ENCODE results near the gene CLIC6. TPM values are rescaled to one million over a fixed set of nuclear protein-coding genes. Genes with fewer than 3 reads are reported as not detected.

Gene CLIC6
- total RNA-seq, 1 experiment from 2014 or later: 0.24 TPM

GRCh38 chr21:34648739-34649297 lies 20.0 kb upstream of the CLIC6 start:
- CTCF ChIA-PET: no interaction called here

GRCh38 chr21:34649400-34649799 lies 19.4 kb upstream of the CLIC6 start:
- CTCF ChIA-PET: no interaction called here
- H3K4me3 Mint-ChIP-seq (ENCODE audit: low read depth, unreplicated experiment): no peak overlapping the region
- H3K4me1 Mint-ChIP-seq (ENCODE audit: low read depth, unreplicated experiment): peaks cover 14% of the 10 kb centered on the region
- intact Hi-C loops (cut with micrococcal nuclease; ENCODE audit: unreplicated experiment): no loop called here
- DNase-seq: no peak
- H3K27ac Mint-ChIP-seq (ENCODE audit: unreplicated experiment): no peak overlapping the region
- no peaks in the 10 kb centered on the region for H3K36me3 Mint-ChIP-seq (ENCODE audit: insufficient read depth, unreplicated experiment)
- BruUV-seq (replicated peaks): no TSS peak
- peaks cover 13% of the 10 kb centered on the region for H3K27me3 Mint-ChIP-seq (ENCODE audit: unreplicated experiment)
- TF ChIP-seq, protein P1, sequence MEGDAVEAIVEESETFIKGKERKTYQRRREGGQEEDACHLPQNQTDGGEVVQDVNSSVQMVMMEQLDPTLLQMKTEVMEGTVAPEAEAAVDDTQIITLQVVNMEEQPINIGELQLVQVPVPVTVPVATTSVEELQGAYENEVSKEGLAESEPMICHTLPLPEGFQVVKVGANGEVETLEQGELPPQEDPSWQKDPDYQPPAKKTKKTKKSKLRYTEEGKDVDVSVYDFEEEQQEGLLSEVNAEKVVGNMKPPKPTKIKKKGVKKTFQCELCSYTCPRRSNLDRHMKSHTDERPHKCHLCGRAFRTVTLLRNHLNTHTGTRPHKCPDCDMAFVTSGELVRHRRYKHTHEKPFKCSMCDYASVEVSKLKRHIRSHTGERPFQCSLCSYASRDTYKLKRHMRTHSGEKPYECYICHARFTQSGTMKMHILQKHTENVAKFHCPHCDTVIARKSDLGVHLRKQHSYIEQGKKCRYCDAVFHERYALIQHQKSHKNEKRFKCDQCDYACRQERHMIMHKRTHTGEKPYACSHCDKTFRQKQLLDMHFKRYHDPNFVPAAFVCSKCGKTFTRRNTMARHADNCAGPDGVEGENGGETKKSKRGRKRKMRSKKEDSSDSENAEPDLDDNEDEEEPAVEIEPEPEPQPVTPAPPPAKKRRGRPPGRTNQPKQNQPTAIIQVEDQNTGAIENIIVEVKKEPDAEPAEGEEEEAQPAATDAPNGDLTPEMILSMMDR (IDR thresholded peaks at IDR 0.05; ENCODE audit: unreplicated experiment): no peak
- peaks cover 3% of the 10 kb centered on the region for H3K9me3 Mint-ChIP-seq (ENCODE audit: low read depth, unreplicated experiment)

More at GRCh38 chr21:34648739-34649297, 20.0 kb upstream of the CLIC6 start:
- no peak overlapping the region for H3K27ac Mint-ChIP-seq (ENCODE audit: unreplicated experiment)
- TF ChIP-seq, protein P1 (IDR thresholded peaks at IDR 0.05; ENCODE audit: unreplicated experiment): no peak
- peaks cover 14% of the 10 kb centered on the region for H3K4me1 Mint-ChIP-seq (ENCODE audit: low read depth, unreplicated experiment)
- H3K4me3 Mint-ChIP-seq (ENCODE audit: low read depth, unreplicated experiment): no peak overlapping the region
- peaks cover 10% of the 10 kb centered on the region for H3K27me3 Mint-ChIP-seq (ENCODE audit: unreplicated experiment)
- H3K9me3 Mint-ChIP-seq (ENCODE audit: low read depth, unreplicated experiment): peaks cover 2% of the 10 kb centered on the region
- H3K36me3 Mint-ChIP-seq (ENCODE audit: insufficient read depth, unreplicated experiment): no peaks in the 10 kb centered on the region
- BruUV-seq (replicated peaks): no TSS peak
- no peak for DNase-seq
- intact Hi-C loops (cut with micrococcal nuclease; ENCODE audit: unreplicated experiment): no loop called here

DNA sequence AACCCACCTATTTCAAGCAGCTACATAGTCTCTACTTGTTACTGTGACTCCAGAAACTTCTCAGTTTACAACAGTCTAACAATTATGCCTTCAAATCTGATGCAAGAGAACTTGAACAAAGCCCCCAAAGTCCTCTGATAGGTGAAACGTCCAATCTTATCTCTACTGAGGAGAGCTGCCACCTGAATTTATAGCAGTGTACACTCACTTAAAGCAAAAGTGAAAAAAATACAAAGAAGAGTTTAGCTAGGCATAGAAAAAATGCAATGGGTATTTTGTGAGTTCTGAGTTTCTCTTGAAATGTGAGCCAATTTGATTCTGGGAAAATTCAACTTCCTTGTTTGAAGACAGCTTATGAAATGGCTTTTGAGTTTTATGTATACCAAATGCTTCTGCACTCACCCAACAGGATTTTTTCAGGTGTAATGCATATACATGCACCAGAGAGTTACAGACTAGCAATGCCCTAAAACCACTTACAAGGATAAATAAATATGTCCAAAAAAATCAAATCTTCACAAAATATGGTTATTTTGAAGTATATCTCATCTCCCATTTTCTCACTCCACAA lies 17.8 kb upstream of the CLIC6 start:
- H3K36me3 Mint-ChIP-seq (ENCODE audit: insufficient read depth, unreplicated experiment): no peaks in the 10 kb centered on the region
- TF ChIP-seq, protein P1 (IDR thresholded peaks at IDR 0.05; ENCODE audit: unreplicated experiment): no peak
- H3K27ac Mint-ChIP-seq (ENCODE audit: unreplicated experiment): no peak overlapping the region
- no peak overlapping the region for H3K4me3 Mint-ChIP-seq (ENCODE audit: low read depth, unreplicated experiment)
- peaks cover 3% of the 10 kb centered on the region for H3K9me3 Mint-ChIP-seq (ENCODE audit: low read depth, unreplicated experiment)
- CTCF ChIA-PET: interaction anchor here (0.6 kb wide), 1 partner anchor 1791 kb away, joined by 3 read pairs; no protein-coding TSS in a partner anchor
- intact Hi-C loops (cut with micrococcal nuclease; ENCODE audit: unreplicated experiment): no loop called here
- peaks cover 14% of the 10 kb centered on the region for H3K4me1 Mint-ChIP-seq (ENCODE audit: low read depth, unreplicated experiment)
- peaks cover 15% of the 10 kb centered on the region for H3K27me3 Mint-ChIP-seq (ENCODE audit: unreplicated experiment)
- DNase-seq: no peak
- BruUV-seq (replicated peaks): no TSS peak

- TF ChIP-seq, protein P1 (IDR thresholded peaks at IDR 0.05; ENCODE audit: unreplicated experiment): no peak
- intact Hi-C loops (cut with micrococcal nuclease; ENCODE audit: unreplicated experiment): no loop called here
- BruUV-seq (replicated peaks): no TSS peak
- CTCF ChIA-PET: no interaction called here
- H3K27ac Mint-ChIP-seq (ENCODE audit: unreplicated experiment): no peak overlapping the region
- H3K36me3 Mint-ChIP-seq (ENCODE audit: insufficient read depth, unreplicated experiment): no peaks in the 10 kb centered on the region
- DNase-seq: no peak
- H3K4me1 Mint-ChIP-seq (ENCODE audit: low read depth, unreplicated experiment): peaks cover 14% of the 10 kb centered on the region
- peaks cover 22% of the 10 kb centered on the region for H3K27me3 Mint-ChIP-seq (ENCODE audit: unreplicated experiment)
- peaks cover 3% of the 10 kb centered on the region for H3K9me3 Mint-ChIP-seq (ENCODE audit: low read depth, unreplicated experiment)
- H3K4me3 Mint-ChIP-seq (ENCODE audit: low read depth, unreplicated experiment): no peak overlapping the region
These were observed 17.2 kb upstream of the CLIC6 start for GRCh38 chr21:34651642-34652041.

Data from Calu3 (cell line).